ENCODE results near the gene CPHXL2.

Gene CPHXL2

GRCh38 chr16:75660726-75661302 is 16.0 kb downstream of the CPHXL2 start:
- TF ChIP-seq, protein P1, sequence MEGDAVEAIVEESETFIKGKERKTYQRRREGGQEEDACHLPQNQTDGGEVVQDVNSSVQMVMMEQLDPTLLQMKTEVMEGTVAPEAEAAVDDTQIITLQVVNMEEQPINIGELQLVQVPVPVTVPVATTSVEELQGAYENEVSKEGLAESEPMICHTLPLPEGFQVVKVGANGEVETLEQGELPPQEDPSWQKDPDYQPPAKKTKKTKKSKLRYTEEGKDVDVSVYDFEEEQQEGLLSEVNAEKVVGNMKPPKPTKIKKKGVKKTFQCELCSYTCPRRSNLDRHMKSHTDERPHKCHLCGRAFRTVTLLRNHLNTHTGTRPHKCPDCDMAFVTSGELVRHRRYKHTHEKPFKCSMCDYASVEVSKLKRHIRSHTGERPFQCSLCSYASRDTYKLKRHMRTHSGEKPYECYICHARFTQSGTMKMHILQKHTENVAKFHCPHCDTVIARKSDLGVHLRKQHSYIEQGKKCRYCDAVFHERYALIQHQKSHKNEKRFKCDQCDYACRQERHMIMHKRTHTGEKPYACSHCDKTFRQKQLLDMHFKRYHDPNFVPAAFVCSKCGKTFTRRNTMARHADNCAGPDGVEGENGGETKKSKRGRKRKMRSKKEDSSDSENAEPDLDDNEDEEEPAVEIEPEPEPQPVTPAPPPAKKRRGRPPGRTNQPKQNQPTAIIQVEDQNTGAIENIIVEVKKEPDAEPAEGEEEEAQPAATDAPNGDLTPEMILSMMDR (IDR thresholded peaks at IDR 0.05; ENCODE audit: low read length, missing control alignments): no peak
- peak; percentile 15 for DNase-seq (ENCODE audit: low read depth)
- no peak overlapping the region for H3K4me3 ChIP-seq (replicated peaks; ENCODE audit: low read depth, low read length)

GRCh38 chr16:75660321-75660720 is 16.5 kb downstream of the CPHXL2 start:
- no peak overlapping the region for H3K4me3 ChIP-seq (replicated peaks; ENCODE audit: low read depth, low read length)
- TF ChIP-seq, protein P1 (IDR thresholded peaks at IDR 0.05; ENCODE audit: low read length, missing control alignments): no peak
- no peak for DNase-seq (ENCODE audit: low read depth)

- DNase-seq (ENCODE audit: low read depth): no peak
- H3K4me3 ChIP-seq (replicated peaks; ENCODE audit: low read depth, low read length): no peak overlapping the region
- TF ChIP-seq, protein P1 (IDR thresholded peaks at IDR 0.05; ENCODE audit: low read length, missing control alignments): no peak
These were observed 18.6 kb downstream of the CPHXL2 start for GRCh38 chr16:75658175-75658574.

DNA sequence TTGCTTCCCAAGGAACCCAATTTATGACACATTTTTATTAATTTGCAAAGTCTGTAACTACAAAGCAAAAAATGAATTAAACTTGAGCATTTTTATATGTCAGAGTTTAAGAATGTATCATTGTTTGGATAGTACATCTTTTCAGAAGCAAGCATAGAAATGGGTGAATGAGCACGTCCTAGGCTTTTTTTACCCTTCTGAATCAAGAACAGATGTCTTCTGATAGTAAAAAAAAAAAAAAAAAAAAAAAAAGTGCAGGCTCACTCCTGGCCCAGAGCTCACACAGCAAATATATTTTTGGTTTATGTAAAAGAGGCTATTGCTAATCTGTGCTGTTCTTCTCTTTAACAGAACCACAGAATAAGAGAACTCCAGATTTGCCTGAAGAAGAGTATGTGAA is 22.9 kb downstream of the CPHXL2 start:
- TF ChIP-seq, protein P1 (IDR thresholded peaks at IDR 0.05; ENCODE audit: low read length, missing control alignments): no peak
- no peak for DNase-seq (ENCODE audit: low read depth)
- H3K4me3 ChIP-seq (replicated peaks; ENCODE audit: low read depth, low read length): no peak overlapping the region

GRCh38 chr16:75648265-75649076 is 28.3 kb downstream of the CPHXL2 start:
- peak overlapping the region; percentile 96 for H3K4me3 ChIP-seq (replicated peaks; ENCODE audit: low read depth, low read length)
- peak; percentile 75 for DNase-seq (ENCODE audit: low read depth)
- TF ChIP-seq, protein P1 (IDR thresholded peaks at IDR 0.05; ENCODE audit: low read length, missing control alignments): no peak

DNA sequence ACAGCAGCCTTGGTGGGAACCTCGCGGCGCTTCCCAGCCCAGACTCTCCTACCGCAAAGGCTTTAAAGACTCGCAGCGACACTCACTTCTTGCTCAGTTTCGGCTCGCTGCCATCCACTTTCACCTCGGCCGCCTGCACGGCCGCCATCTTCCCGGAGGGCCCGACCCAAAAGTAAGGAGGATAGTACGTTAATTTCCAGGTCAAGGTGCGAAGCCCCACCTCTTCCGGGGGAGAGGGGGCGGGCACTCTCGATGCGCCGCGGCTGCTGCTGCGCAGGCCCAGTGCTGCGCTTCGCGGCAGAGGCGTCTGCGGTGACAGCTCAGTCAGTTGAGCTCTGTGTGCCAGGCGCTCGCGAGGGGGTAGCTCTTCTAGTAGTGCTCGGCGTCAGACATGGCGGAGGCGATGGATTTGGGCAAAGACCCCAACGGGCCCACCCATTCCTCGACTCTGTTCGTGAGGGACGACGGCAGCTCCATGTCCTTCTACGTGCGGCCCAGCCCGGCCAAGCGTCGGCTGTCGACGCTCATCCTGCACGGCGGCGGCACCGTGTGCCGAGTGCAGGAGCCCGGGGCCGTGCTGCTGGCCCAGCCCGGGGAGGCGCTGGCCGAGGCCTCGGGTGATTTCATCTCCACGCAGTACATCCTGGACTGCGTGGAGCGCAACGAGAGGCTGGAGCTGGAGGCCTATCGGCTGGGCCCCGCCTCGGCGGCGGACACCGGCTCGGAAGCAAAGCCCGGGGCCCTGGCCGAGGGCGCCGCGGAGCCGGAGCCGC is 29.1 kb downstream of the CPHXL2 start, which contains the start of the genes KARS1 and TERF2IP:
KARS1 (minus strand) TSS at position 174 of the 773 bp plus-strand sequence; CDS start at position 148, 26 bp downstream.
TERF2IP (plus strand) TSS at position 282 of the 773 bp plus-strand sequence; CDS start at position 392, 110 bp downstream.
- H3K4me3 ChIP-seq (replicated peaks; ENCODE audit: low read depth, low read length): peak within 1 kb of the TSS; percentile 96
- TF ChIP-seq, protein P1 (IDR thresholded peaks at IDR 0.05; ENCODE audit: low read length, missing control alignments): no peak
- peak; percentile 92 for DNase-seq (ENCODE audit: low read depth)

Measured in fibroblast of pulmonary artery (primary cell).